Glutamatergic neuron (in vitro differentiated cells): ENCODE measurements around the gene CFAP58. TPM values are rescaled to one million over a fixed set of nuclear protein-coding genes. Genes with fewer than 3 reads are reported as not detected.

ENCODE experiments used
- DNase-seq: peaks from one replicate; pipeline ENCODE4 v3.0.0; 2022
- H3K27ac Mint-ChIP-seq: one replicate; pipeline ENCODE4 v1.8.0; 2020; ENCODE audit warnings: mild to moderate bottlenecking, mixed read lengths, inconsistent platforms; ENCODE audit not compliant: unreplicated experiment
- H3K27me3 Mint-ChIP-seq: one replicate; pipeline ENCODE4 v1.8.0; 2020; ENCODE audit warnings: mild to moderate bottlenecking, moderate library complexity, mixed read lengths, inconsistent platforms; ENCODE audit not compliant: unreplicated experiment
- H3K36me3 Mint-ChIP-seq: one replicate; pipeline ENCODE4 v1.8.0; 2020; ENCODE audit warnings: mild to moderate bottlenecking, mixed read lengths, inconsistent platforms; ENCODE audit not compliant: unreplicated experiment
- H3K4me1 Mint-ChIP-seq: one replicate; pipeline ENCODE4 v1.8.0; 2020; ENCODE audit warnings: mild to moderate bottlenecking, low read depth, mixed read lengths, inconsistent platforms; ENCODE audit not compliant: unreplicated experiment
- H3K4me3 Mint-ChIP-seq: one replicate; pipeline ENCODE4 v1.8.0; 2020; ENCODE audit warnings: mild to moderate bottlenecking, mixed read lengths, inconsistent platforms; ENCODE audit not compliant: unreplicated experiment
- H3K9me3 Mint-ChIP-seq: one replicate; pipeline ENCODE4 v1.8.0; 2020; ENCODE audit warnings: mild to moderate bottlenecking, moderate library complexity, mixed read lengths, inconsistent platforms; ENCODE audit not compliant: unreplicated experiment
- total RNA-seq: library from RNA; stranded (reverse); fragmentation: NEBNext Ultra II Directional; extraction: Animal tissue kit (Norgen Biotek cat#: 25700); gene quantifications from one replicate; pipeline ENCODE4 v1.2.1, GENCODE V29; 2021; ENCODE audit not compliant: unreplicated experiment
- TF ChIP-seq, protein P1 (sequence below): fragments of 200-600 bp; sonication (generic); IDR thresholded peaks from one replicate; pipeline ENCODE4 v1.5.0; 2021; ENCODE audit not compliant: partially characterized antibody, unreplicated experiment

CFAP58 gene
- total RNA-seq, 1 donor from 2014 or later = 2.2 TPM

DNA sequence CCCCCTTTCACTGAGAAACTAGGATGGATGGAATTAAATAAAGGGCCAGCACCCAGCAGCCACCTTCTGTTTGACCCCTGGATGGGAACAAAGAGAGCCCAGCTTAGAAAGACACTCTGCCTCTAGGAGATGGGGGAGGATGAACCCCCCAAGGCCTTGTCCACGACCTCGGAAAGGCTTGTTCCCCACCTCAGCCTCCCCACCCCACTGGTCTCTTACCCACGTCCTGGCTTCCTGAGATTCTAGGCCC is 25.1 kb upstream of the CFAP58 start:
- Mint-ChIP-seq H3K4me3 (peak overlapping the region; percentile 80), H3K4me1 (peaks cover 63% of the 10 kb centered on the region), H3K9me3 (peaks cover 16% of the 10 kb centered on the region), H3K27ac (peak overlapping the region; percentile 98), H3K36me3 (no peaks in the 10 kb centered on the region), H3K27me3 (peaks cover 11% of the 10 kb centered on the region)
- DNase-seq = peak; percentile 38
- TF ChIP-seq, protein P1, sequence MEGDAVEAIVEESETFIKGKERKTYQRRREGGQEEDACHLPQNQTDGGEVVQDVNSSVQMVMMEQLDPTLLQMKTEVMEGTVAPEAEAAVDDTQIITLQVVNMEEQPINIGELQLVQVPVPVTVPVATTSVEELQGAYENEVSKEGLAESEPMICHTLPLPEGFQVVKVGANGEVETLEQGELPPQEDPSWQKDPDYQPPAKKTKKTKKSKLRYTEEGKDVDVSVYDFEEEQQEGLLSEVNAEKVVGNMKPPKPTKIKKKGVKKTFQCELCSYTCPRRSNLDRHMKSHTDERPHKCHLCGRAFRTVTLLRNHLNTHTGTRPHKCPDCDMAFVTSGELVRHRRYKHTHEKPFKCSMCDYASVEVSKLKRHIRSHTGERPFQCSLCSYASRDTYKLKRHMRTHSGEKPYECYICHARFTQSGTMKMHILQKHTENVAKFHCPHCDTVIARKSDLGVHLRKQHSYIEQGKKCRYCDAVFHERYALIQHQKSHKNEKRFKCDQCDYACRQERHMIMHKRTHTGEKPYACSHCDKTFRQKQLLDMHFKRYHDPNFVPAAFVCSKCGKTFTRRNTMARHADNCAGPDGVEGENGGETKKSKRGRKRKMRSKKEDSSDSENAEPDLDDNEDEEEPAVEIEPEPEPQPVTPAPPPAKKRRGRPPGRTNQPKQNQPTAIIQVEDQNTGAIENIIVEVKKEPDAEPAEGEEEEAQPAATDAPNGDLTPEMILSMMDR = no peak

DNA sequence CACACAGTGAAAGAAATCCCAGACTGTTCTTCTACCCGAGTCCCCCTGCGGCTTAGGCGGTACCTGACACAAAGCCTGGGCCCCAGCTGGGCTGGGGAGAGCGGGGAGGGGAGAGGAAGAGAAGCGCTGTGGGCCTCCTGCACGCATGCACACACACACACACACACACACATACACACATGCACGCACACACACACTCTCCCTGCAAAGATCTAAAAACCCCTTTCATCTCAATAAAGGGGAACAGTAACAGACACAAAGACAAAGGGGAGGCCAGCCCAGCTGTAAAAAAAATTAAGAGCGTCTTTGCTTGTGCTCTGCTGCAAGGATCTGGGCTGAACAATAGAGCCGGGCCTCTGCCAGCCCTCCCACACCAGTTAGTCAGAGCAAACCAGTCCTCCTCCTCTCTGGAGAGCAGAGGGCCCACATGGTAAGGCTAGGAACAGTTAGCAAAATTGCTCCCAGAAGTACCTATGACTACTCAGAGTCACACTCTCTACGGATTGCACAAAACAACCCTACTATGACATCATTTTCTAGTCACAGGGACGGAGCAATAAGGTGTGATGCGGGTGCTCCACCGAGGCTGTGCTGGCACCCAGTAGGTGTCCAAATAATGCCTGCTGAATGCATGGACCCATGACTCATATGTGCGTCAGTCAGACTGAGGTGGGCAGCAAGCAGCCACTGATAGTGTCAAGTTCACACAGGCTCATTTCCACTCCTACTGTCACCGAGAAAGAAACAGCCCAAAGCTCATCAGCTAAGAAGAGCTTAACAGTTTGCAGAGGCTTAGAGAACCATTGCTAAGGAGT is 24.5 kb upstream of the CFAP58 start:
- H3K4me3 Mint-ChIP-seq = peak overlapping the region; percentile 80
- TF ChIP-seq, protein P1 = no peak
- H3K4me1 Mint-ChIP-seq = peaks cover 67% of the 10 kb centered on the region
- peaks cover 12% of the 10 kb centered on the region for H3K27me3 Mint-ChIP-seq
- H3K27ac Mint-ChIP-seq = peak overlapping the region; percentile 98
- peak; percentile 74 for DNase-seq
- H3K9me3 Mint-ChIP-seq = peaks cover 16% of the 10 kb centered on the region
- no peaks in the 10 kb centered on the region for H3K36me3 Mint-ChIP-seq

DNA sequence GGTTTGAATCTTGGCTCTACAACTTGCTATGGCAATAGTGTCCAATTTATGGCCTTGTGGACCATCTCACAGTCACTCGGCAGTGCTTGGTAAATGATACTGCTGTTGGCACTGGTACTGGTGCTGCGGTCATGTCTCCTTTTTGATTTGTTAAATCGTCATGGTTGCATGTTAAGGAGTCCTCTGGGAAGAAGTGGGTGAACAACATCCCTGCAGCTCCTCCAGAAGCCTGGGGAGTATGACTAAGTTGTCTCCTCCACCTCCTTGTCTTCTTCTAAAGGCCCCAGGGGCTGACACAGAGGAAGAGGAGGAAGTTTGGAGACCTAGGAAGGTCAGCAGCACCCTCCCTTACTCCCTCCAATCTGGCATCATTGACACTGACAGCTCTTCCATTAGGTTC is 23.9 kb upstream of the CFAP58 start:
- peak overlapping the region; percentile 98 for H3K27ac Mint-ChIP-seq
- H3K4me1 Mint-ChIP-seq = peaks cover 73% of the 10 kb centered on the region
- TF ChIP-seq, protein P1 = no peak
- H3K4me3 Mint-ChIP-seq = no peak overlapping the region
- no peaks in the 10 kb centered on the region for H3K36me3 Mint-ChIP-seq
- peaks cover 13% of the 10 kb centered on the region for H3K27me3 Mint-ChIP-seq
- no peak for DNase-seq
- peaks cover 16% of the 10 kb centered on the region for H3K9me3 Mint-ChIP-seq

DNA sequence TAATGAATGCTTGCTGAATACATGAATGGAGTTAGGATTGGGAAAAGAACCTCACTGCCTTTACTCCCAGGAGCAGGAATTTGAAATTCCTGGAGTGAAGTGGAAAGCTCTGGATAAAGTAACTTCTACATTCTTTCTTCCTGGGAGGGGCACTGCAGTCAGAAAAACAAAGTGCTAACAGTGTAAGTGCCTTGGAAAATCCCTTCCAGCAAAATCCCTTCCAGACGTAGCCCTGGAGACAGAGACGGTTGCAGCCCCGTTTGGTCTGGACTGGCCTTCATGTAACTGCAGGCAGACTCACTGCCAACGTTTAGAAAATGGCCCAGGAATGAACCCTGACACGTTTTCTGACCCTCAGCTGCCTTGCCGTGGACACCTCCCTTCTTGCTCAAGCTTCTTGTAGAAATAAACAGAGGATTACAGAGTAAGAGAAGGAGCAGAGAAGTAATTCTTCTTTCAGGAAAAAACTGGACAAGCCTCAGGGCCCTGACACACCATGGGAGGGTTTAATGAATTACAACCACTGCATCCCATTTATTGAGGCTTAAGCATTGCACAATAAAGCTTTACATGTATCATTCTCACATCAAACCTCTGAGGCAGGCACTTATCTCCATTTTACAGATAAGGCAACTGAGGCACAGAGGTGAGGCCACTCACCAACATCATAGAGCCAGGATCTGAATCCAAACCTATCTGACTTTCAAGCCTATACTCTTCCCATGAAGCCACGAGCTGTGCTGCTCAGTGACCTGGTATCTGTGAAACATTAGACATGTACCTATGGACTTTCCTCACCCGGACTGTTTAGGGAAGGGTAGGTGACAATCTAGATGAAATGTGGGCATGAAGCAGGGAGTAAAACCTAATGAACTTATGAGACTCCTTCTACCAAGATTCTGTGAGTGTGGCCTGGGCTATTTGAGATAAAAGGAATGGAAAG is 23.2 kb upstream of the CFAP58 start:
- Mint-ChIP-seq H3K36me3 (no peaks in the 10 kb centered on the region), H3K4me1 (peaks cover 80% of the 10 kb centered on the region), H3K4me3 (peak overlapping the region; percentile 45), H3K27me3 (peaks cover 16% of the 10 kb centered on the region), H3K27ac (peak overlapping the region; percentile 86), H3K9me3 (peaks cover 16% of the 10 kb centered on the region)
- DNase-seq = no peak
- TF ChIP-seq, protein P1 = no peak
